Coronary artery (tissue), 2 donors: ENCODE data around the gene OXTR.

Experiments
- DNase-seq: peaks from one replicate; pipeline ENCODE4 v3.0.0-alpha.2; 2017; ENCODE audit warnings: low spot score
- H3K27ac ChIP-seq, 2 donors: fragments of 200-600 bp; sonication (generic); one replicate each; pipeline ENCODE4 v1.5.1; 2016 to 2019
- H3K4me3 ChIP-seq: fragments of 200-600 bp; sonication (generic); 2 replicates; pipeline ENCODE4 v1.5.1; 2016; ENCODE audit warnings: mild to moderate bottlenecking, moderate library complexity
- TF ChIP-seq, protein P1 (sequence below): fragments of 200-600 bp; sonication (generic); IDR thresholded peaks from one replicate; pipeline ENCODE4 v1.5.1; 2019; ENCODE audit warnings: antibody characterized with exemption

Gene OXTR

GRCh38 chr3:8769088-8769822, at the start of gene OXTR:
OXTR (minus strand) TSS chr3:8769613; CDS start chr3:8768187, 1,426 bp downstream.
- TF ChIP-seq, protein P1, sequence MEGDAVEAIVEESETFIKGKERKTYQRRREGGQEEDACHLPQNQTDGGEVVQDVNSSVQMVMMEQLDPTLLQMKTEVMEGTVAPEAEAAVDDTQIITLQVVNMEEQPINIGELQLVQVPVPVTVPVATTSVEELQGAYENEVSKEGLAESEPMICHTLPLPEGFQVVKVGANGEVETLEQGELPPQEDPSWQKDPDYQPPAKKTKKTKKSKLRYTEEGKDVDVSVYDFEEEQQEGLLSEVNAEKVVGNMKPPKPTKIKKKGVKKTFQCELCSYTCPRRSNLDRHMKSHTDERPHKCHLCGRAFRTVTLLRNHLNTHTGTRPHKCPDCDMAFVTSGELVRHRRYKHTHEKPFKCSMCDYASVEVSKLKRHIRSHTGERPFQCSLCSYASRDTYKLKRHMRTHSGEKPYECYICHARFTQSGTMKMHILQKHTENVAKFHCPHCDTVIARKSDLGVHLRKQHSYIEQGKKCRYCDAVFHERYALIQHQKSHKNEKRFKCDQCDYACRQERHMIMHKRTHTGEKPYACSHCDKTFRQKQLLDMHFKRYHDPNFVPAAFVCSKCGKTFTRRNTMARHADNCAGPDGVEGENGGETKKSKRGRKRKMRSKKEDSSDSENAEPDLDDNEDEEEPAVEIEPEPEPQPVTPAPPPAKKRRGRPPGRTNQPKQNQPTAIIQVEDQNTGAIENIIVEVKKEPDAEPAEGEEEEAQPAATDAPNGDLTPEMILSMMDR: peak; percentile 96
- Histone ChIP-seq H3K4me3 (peak within 1 kb of the TSS; percentile 67), H3K27ac (no peak within 1 kb of the TSS)
- DNase-seq: no peak

DNA sequence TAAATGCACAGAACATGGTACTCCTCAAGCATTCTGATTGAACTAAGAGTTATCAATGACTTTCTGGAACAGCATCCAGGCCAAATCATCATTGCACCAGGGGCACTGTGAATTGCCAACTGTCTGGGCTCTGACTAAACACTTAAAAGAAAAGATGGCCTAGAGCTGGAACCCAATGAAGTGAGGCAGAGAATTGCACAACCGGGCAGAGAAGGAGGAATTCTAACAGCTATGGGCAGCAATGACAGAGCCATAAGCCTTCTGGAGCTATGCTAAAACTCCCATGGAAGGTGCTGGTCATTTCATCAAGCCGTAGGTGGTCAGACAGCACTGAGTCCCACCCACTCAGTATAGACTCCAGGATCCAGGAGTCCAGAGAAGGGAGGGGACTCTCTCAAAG, 48.1 kb upstream of the OXTR start:
- H3K27ac ChIP-seq: no peak overlapping the region
- no peak overlapping the region for H3K4me3 ChIP-seq
- DNase-seq: no peak
- TF ChIP-seq, protein P1: no peak

DNA sequence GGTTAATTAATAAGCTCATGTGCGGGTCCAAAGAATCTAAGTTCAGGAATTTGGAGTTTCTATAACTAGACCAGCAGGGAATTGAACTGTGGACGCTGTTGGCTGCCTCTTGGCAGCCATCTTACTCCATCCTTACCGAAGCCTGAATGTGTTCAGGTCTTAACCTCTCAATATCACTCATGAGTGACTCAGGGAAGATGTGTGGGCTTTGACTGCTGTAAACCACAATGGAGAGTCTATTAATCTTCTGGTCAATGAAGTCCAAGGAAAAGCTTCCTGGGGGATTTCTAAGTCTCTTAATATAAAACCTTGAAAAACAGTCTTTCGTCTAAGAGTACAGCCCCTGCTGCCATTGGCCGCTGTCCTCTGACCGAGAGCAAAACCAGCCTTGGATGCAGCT, 46.7 kb upstream of the OXTR start:
- Histone ChIP-seq H3K27ac (no peak overlapping the region), H3K4me3 (no peak overlapping the region)
- DNase-seq: no peak
- TF ChIP-seq, protein P1: no peak

- no peak overlapping the region for H3K4me3 ChIP-seq
- TF ChIP-seq, protein P1: no peak
- no peak for DNase-seq
- H3K27ac ChIP-seq: no peak overlapping the region
Measured at GRCh38 chr3:8813411-8813810, 44.0 kb upstream of the OXTR start.

- TF ChIP-seq, protein P1: no peak
- no peak overlapping the region for H3K4me3 ChIP-seq
- no peak overlapping the region for H3K27ac ChIP-seq
- DNase-seq: no peak
Measured at GRCh38 chr3:8810561-8810960, 41.1 kb upstream of the OXTR start.

GRCh38 chr3:8805774-8806173, 36.4 kb upstream of the OXTR start:
- TF ChIP-seq, protein P1: no peak
- no peak overlapping the region for H3K4me3 ChIP-seq
- no peak overlapping the region for H3K27ac ChIP-seq
- DNase-seq: no peak

- no peak for DNase-seq
- Histone ChIP-seq H3K4me3 (no peak overlapping the region), H3K27ac (no peak overlapping the region)
- TF ChIP-seq, protein P1: no peak
Measured at GRCh38 chr3:8802256-8802655, 32.8 kb upstream of the OXTR start.
